GM12892 (cell line): ENCODE measurements around the gene RTBDN.

Source experiments
- POLR2A ChIP-seq: IDR thresholded peaks from 2 replicates; pipeline ENCODE4 v1.6.1; 2011; ENCODE audit warnings: low read depth, low read length, control low read depth
- POLR2AphosphoS5 ChIP-seq: IDR thresholded peaks from 2 replicates; pipeline ENCODE4 v1.6.1; 2011; ENCODE audit warnings: low read depth, low read length, control low read depth
- TAF1 ChIP-seq: IDR thresholded peaks from 2 replicates; pipeline ENCODE4 v1.6.1; 2011; ENCODE audit warnings: low read depth, mild to moderate bottlenecking, control low read depth, low read length, borderline replicate concordance

- no peak for TF ChIP-seq POLR2A
- TF ChIP-seq POLR2AphosphoS5: no peak; the same call in 1 of the 2 replicates
- no peak for TF ChIP-seq TAF1
These were observed 49.4 kb downstream of the RTBDN start for GRCh38 chr19:12784871-12785430.
